GF-D8 (cell line): ENCODE results near the gene LCA5L.
A peak's percentile ranks its signal among the peaks of the same experiment; 100 is the strongest.

Experiments
- DNase-seq: peaks from one replicate; lab custom pipeline; 2025; lab: John Stamatoyannopoulos, UW

Gene LCA5L

DNA sequence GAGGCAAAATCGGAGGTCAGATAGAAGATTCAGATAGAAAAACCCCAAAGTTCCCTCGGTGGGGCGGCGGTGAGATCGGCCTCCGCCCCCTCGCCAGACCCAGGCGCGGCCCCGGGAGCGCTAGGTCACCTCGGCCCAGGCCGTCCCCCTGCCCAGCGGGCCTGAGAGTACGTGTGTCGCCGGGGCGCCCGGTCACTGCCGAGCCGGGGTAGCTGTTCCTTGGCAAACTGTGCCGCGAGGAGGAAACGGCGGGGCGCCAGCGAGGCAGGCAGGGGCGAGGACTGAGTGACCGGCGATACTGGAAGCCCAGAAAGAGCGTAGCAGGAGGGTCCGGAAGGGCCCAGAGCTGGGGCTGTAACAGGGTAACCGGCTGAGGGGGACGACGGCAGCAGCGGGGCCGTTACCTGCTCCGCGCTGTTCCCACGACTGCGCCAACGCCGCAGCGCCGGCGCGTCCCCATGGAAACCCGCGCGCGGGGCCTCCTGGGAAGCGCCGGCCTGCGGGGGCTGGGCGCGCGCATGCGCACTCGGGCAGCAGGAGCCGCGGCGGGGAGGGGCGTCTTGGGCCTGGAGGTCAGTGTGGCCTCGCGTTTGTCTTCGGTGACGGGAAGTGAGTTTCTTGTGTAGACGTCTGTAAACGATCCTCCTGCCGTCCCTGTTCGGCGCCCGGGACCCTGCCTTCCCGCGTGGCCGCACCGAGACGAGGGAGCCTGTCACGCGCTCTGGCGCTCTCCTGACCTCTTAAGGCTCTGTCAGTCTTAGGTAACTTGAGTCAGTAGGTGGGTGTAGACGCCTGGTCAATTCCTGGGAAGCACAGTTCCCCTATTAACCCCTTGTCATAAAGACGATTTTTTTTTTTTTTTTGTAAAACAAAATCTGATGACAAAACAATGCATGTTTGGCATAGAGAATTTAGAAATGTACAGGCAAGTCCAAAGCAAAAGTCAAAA, at the start of gene LCA5L:
LCA5L (minus strand) TSS at position 458 of the 949 bp plus-strand sequence. CDS start 17,285 bp downstream, outside the sequence.
- peak; percentile 89 for DNase-seq

DNA sequence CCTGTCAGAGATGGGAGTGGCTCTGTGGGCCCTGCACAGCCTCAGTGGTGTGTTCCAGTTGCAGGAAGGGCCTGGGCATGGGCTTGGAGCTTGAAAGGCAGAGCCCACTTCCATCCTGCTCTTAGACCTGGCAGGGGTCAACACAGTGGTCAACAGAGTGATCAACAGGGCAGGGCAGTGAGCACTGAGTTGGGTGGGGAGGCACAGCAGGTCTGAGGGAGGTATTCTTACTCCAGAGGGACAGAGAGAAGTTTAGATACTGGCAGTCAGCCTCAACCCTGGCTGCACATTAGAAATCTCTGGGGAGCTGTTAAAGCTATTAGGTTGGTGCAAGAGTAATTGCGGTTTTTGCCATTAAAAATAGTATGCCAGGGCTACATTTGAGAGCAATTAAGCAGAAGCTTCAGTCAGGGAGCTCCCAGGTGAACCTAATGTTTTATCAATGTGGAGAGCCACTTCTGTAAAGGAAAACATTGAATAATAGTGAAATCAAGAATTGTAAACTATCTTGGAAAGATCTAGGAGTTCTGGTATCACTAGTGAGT, 43.9 kb upstream of the LCA5L start:
- no peak for DNase-seq

DNA sequence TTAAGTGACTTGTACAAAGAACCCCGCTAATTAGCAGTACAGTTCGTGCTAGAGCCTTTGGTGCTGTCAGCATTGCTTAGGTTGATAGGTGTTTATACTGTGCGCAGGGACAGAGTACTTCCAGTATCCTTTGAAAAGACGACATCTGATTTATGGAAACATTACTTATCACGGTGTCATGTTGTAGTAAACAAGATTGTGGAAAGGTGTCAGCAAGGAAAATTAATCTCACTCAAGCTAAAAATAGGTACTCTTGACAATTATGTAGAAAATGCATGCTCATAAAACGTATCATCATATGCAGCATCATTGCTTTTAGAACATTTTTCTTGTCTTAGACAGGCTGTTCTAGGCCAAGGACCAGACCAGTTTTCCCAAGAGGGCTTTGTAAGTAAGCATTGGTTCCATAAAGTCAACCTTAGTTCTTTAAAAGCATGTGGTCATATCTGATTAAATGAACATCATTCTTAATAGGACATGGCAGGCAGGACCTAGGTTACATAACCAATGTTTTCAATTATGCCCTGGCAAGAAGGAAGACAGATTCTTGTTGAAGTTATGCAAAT, 39.2 kb upstream of the LCA5L start:
- DNase-seq = no peak

DNA sequence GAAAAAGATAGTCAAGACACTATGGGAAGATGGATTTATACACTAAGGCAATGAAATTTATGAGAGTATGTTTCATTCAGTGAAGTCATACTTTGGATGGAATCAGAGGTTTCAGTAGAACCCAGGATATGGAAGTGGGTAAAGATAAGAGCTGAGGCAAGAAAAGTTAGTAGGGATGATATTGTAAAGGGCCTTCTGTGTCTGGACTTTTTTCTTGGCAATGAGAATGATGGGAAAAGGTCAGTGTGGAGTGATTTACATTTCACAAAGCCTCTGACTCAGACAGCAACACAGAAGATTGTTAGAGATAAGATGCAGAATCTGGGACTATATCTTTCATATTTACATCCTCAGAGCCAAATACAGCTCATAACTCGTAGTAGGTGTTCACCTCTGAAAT, 38.3 kb upstream of the LCA5L start:
- DNase-seq = no peak

DNA sequence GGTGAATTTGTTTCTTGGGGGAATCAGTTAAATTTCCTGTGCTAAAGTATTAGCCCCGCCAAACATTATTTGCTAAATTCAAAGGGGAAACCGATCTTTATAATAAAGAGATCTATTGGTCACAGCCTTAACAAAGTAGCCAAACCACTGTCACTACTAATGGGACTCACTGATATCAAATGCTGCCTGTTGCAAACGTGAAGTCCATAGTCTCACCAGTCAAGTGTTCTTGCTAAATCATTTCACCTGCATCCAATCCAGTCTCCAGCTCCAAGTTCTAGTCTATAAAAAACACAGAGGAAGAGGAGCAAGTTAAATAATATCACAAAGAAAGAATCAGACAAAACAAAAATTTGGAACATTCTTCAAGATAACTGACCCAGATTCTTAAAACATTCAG, 36.3 kb upstream of the LCA5L start:
- no peak for DNase-seq

DNA sequence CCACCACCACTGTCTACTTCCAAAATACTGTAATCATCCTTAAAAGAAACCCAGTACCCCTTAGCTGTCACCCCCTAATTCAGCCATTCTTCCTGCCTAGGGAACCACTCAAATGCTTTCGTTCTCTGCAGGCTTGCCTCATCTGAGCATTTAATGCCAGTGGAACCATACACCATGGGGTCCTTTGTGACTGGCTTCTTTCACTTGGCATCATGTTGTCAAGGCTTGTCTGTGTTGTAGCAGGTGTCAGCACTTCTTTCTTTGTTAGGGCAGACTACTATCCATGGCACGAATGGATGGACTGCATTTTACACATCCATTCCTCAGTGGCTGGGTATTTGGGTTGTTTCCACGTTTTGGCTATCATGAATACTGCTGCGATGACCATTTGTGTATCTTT, 34.7 kb upstream of the LCA5L start:
- DNase-seq = no peak

DNA sequence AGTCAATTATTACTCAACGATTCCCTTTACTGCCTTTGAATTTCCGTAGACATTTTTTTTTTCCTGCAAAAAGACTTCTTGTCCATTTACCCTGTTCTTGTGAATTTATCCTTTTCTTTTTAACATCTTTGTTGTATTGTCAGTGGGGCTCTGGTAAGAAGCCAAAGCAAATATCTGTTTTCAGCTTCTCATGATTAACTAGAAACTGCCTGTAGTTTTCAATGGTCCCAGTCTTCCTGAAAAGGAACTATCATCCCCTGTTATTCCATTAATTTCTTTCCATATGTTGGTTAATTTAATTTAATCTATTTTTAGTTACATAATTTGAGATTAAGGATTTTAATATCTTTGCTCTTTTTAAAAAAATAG, 34.2 kb upstream of the LCA5L start:
- no peak for DNase-seq

DNA sequence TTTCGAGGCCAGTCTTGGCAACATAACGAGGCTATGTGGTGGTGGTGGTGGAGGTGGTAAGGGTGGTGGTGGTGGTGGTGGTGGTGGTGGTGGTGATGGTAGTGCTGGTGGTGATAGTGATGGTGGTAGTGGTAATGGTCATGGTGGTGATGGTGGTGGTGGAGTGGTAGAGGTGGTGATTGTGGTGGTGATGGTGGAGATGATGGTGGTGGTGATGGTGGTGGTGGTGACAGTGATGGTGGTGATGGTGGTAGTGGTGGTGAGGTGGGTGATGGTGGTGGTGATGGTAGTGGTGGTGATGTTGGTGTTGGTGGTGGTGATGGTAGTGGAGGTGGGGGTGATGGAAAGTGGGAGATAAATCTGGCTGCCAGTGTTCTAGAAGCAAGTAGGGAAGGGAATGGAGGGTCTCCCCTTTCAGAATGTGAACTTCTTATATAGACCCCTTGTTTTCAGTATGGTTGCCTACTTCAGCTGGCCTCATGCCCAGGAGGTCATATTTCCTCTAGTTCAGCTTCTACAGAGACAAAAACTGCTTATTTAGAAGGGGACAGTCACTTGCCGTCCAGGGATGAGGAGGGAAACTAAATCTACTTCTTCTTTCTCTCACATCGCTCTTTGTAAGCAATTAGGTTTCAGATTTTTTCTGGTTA, 33.7 kb upstream of the LCA5L start:
- no peak for DNase-seq

DNA sequence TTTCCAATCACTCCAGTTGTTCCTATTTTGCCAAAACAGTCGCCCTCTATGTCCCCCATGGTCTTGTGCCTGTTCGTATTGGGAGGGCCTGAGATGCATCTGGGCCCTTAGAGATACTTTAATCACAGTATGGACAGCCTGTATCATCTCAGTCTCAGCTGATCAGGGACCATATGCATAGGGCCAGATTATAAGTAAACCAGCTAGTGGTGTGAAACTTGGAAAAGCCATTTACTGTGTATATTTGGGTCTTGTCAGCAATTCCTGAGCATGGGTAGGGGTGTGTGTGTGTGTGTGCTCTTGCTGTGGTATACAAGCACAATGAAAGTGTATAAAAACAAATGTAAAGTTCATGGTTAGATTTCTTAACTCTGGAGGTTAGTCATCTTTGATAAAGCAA, 29.0 kb upstream of the LCA5L start:
- DNase-seq = no peak

DNA sequence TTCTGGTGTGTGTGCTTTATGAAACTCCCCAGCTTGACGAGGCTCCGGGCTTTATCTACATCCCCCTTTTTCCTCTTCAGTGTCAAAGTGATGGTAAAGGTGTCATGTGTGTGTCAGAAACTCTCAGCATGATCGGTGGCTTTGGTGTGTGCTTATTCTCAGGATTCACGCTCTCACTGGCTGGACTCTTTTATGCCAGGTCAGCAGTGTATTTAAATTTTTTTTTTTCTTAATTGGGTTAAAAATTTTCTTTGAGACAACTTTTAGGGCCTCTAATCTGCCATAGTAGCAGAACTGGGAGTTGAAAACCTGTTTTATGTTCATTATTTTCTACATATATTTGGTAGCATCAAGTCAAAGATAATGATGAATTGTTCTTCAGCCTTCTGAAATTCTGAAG, 27.2 kb upstream of the LCA5L start:
- no peak for DNase-seq

DNA sequence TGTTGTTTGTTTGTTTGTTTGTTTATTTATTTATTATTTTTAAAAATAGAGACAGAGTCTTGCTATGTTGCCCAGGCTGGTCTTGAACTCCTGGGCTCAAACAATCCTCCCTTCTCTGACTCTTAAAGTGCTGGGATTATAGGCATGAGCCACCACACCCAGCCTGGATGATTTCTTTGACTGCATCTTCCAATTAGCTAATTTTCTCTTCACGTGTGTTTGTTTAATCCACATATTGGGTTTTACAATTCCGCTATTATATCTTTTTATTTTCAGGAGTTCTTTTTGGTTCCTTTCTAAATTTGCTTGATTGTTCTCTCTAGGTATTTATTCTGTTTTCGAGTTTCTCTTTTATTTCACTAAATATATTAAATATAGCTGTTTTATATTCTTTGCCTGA, 26.0 kb upstream of the LCA5L start:
- no peak for DNase-seq

DNA sequence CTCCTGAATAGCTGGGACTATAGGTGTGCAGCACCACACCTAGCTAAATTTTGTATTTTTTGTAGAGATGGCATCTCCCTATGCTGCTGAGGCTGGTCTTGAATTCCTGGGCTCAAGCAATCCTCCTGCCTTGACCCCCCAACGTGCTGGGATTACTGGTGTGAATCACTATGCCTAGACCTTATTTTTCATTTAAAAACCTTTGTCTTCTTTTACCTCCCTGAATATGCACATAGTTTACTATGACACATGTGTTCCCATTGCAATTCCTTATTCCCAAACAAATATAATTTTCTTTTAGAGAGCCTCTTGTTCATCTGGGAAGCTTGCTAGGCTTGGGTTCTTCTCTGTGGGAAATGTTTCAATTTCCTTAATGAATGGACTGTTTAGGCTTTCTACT, 23.0 kb upstream of the LCA5L start:
- DNase-seq = no peak

DNA sequence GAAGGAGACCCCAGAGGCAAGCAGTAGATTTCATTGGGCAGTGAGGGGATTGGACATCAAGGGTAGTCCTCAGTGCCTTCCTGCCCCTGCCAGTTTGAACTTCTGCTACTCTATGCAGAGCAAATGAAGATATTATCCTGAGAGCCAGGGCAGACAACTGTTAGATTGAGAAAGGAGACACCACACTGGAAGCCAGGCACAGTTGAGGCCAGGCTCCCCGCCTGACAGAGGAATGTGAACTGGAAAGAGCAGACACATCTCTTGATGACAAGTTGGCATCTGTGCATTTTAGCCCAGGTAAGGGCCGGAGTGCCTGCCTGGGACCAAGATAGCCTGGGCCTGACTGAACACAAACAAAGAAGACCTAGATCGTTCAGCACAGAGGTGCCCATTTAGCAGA, 22.2 kb upstream of the LCA5L start:
- DNase-seq = no peak

DNA sequence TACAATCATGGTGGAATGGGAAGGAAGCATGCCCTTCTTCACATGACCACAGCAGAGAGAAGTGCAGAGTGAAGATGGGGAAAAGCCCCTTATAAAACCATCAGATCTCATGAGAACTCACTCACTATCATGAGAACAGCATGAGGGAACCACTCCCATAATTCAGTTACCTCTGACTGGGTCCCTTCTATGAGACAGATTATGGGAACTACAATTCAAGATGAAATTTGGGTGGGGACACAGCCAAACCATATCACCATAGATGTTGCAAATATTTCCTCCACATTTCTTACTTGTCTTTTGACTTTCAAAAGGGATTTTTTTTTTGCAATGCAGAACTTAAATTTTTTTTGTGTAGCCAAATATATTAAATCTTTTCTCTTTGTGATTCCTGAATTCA, 21.0 kb upstream of the LCA5L start:
- no peak for DNase-seq

DNA sequence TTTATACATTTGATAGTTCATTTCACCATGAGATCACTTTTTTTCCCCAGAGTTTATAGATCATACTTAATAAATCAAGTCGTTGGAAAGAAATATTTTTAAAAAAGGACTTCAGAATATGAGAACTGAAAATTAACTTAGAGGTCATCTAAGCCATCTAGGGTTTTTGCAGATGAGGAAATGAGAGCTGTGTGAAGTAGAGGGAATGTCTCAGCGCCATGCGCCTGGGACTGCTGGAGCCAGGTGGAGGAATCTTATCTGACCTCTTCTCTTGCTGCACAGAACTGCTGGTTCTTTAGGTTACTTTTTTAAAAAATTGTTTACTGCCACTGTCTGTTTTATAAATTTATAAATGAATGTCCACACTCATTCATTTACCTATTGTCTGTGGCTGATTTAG, 17.7 kb upstream of the LCA5L start:
- DNase-seq = no peak

DNA sequence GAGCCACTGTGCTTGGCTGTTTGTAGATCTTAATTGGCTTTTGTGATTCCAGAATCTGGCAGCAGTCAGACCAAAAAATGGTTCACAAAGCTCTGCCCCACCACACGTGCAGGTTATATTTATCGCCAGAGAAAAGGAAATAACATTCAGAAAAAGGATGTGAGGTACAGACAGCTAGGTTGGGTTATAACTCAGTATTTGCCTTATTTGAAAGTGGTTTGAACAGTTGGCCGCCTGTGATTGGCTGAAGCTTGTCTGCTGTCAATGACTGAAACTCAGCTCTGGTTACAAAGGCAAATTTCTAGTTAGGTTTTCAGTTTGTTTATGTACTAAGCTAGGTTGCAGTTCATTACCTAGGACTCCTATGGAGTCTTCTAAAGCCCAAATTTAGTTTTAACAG, 15.8 kb upstream of the LCA5L start:
- DNase-seq = no peak

DNA sequence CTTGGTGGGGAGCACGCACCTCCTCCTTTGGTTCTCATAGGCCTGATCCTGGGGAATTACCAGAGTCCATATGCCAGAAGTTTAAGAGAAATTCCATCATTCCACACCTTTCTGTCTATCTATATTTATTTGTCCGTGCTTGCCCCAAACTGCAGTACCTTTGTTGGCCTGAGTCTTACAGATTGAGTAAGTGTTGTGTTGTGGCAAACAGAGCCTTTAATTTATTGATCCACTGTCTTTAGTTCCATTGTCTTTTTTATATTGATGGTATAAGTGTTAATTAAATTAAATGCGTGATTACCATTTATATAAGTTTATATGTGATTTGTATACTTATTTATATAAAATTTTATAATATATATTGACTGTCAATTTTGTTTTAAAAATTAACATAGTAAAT, 11.1 kb upstream of the LCA5L start:
- no peak for DNase-seq

DNA sequence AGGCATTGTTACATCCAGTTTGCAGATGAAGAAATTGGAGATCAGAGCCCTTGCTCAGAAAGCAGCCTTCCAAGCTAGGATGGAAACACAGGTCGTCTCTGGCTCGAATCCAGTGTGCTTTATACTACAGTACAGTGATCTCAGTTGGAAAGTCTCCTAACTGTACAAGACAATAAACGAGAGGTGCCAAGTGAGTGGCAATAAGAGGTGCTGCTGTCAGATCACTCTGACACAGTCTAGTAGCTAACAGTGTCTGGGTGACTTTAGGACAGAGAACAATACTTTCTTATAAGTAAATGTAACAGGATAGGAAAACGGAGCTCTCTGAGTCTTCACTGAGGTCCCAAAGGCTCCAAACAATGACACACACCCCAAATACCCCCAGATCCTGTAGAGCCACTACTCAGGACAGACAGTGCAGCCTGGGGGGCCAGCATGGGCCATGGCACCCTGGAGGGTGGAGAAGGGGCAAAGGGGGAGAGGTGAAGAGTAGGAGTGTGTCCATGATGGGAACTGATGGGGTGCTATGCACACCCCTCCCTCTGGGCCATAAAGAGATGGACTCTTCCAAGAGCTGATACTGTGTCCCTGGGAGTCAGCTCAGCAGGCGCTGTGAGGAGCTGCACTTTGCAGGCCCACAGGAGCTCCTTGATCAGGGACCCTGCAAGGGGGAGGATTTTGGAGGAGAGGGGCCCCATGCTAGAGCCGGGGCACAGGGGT, 9.5 kb upstream of the LCA5L start:
- no peak for DNase-seq

DNA sequence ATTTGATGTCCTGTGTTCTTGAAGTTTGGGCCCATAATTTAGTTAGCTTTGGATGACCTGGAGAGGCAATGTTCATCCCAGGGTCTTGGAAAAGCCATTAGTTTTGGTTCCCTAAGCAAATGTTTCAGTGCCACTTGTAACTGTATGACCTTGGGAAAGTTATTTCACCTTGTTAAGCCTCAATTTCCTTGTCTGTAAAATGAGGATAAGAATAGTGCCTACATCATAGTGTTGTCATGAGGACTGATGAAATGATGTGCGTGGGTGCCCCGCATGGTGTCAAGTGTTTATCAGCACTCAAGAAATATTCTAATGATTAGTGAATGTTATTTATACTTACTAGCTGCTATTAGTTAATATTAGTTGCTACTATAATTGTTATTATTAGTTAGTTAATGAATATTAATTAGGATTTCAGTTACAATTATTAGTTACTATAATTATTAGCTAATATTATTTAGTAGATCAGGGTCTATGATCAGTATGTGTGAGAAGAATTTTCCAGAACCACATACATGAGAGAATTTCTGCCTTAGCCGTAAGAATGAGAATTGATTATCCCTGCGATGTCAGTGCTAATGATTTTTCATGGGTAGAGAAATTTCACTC, 8.1 kb upstream of the LCA5L start:
- no peak for DNase-seq

DNA sequence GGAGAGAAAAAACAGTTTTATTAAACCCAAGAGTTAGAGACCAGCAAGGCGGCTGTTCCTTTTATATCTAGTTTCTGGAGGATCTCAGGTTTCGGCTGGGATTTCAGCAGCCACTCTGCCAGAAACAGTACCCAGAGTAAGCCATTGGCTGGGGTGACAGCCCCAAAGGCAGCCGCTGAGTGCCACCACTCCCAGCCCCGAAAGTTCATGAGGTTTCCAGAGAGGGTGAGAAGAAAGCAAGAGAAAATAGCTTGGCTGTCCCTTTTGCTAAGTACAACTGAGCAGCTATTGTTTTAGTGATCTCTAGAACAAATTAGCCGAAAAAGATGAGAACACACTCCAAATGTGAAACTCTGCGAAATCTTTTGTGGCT, 7.4 kb upstream of the LCA5L start:
- no peak for DNase-seq

DNA sequence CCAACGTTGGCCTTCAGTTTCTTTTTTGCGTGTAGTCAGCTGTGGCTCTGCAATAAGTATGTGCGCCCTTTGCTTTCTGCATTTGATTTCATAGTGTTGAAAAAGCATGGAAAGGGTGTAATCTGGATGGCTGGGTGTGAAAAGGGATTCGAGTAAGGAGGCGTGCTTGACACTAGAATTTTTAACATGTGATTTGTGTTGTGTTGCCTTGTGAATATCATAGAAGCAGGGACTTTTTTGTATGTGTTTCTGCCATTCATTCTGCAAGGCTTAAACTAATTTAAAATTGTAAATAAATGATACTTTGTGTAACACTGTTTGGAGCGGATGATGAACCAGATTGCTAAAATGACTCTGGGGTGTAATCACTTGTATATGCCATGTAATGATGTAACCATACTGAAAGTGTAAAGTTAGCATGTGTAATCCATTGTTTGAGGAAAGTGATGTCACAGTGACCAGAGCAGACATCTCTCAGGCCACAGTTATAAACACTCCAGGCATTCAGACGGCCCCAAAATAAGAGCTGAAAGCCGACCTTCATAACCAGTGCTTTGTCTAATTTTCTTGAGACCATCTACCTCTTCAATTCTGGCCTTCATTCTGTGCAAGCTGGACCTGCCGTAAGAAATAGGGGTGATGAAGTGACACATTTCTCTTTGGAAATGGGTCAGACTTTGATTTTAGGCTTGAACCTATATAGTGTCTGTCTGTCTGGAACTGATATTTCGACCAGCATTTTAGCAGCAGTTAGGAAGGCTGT, 6.8 kb upstream of the LCA5L start:
- no peak for DNase-seq
